GM21390 (cell line): ENCODE measurements around the gene RARB.

Experiments used
- ATAC-seq: cut with Tn5 transposase; IDR thresholded peaks from one replicate; pipeline ENCODE4 v1.9.1; 2021; ENCODE audit not compliant: unreplicated experiment

RARB gene

DNA sequence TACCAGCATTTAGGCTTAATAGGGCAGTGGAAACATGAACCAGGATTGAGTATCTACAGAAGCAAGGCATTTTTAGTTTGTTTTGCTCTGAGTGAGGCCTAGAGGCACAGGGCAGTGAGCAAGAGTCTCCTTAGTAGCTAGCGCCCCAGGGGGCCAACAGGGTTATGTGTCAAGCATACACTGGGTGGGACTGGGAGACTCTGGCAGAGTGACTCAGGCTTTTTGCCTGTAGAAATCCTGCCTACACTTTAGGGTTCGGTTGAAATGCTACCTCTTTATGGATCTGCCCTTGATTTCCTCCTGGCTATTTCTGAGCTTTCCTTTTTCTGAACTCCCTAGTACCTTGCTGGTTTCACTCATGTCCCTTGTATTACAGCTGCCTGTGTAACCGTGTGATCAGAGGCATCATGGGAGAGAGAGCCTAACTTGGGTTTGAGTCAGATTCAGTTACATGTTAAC, 164.5 kb downstream of the RARB start:
- no peak for ATAC-seq

- ATAC-seq: no peak
Observed at GRCh38 chr3:25593001-25593400, 164.9 kb downstream of the RARB start.

GRCh38 chr3:25594007-25594502, 166.0 kb downstream of the RARB start:
- peak; percentile 51 for ATAC-seq

GRCh38 chr3:25597535-25598101, 169.6 kb downstream of the RARB start:
- ATAC-seq: no peak

DNA sequence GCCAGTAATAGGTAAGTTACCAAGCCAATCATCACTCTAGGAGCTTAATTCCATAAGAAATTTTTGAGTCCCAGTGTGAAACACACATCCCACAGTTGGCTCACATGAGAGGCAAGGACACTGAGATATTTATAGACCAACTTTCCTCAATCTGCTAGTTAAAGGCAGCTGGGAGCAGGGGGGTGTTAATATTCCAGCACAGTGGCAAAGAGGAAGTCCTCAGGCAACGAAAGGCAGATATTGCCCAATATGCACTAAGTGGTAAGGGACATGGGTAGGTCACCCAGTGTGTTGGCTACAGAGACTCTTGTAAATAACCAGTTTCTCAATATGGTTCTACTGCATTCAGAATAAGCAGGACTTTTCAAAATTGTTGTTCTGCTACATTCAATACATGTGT, 175.6 kb downstream of the RARB start:
- ATAC-seq: no peak

DNA sequence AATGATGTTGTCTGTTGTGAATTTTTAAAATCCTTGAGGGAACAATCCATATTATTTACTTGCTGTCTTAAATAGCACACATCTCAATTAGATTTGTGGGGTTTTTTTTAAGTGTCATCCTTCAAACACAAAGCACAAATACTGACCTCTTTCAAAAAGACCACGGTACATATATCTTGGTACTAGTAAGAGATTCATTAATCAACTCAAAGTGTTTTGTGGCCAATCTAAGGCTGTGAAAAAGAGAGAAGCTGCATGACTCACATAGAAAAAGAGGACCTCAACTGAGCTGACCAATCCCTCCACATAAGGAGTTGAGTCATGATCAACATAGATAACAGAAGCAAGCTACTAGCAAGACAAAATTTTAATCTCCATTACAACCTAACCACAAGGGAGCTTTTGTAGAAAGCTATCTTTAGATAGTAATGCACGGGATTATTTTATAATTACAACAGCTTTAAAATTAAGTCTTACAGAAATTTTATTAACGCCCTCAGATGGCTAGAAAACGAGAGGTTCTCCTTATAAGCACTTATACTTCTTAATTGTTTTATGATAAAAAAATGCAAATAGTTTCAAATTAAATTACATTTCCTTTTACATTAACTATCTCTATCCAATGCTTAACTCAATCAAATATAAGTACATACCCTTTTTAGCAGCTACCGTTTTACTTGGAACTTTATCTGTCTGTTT, 176.2 kb downstream of the RARB start:
- no peak for ATAC-seq

DNA sequence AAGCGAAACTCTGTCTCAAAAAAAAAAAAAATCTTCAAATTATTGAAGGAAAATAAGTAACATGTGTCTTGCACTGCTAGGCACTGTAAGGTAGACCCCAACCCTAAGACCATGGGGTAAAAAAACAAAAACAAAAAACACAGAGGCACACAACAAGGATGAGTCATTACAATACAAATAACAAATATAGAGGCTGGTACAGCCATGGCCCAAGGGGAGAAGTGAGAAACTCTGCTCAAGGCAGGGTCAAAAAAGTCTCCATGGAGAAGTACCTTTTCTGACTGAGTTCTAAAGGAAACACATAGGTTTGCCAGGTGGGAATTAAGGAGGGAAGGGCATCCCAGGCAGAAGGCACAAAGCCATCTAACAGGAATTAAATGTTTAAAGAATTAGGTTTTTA, 182.1 kb downstream of the RARB start:
- ATAC-seq: no peak

GRCh38 chr3:25610779-25611178, 182.7 kb downstream of the RARB start:
- ATAC-seq: no peak

DNA sequence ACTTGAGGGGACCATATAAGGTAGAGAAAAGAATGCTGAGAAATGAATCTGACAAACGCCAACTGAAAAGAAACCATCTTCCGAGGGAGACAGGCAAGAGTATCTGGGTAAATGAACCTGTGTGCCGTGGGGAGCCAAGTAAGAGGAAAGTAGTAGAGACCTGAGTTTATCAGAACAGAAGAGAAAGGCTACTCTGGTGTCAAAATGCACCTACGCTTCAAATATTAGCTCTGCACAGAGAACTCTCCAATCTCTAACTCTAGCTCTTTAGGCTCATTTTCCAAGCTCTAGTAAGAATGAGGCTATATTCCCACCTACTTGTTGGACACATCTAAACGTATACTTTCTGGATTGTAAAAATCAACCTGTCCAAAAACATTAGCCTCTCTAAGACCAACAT, 183.1 kb downstream of the RARB start:
- no peak for ATAC-seq

DNA sequence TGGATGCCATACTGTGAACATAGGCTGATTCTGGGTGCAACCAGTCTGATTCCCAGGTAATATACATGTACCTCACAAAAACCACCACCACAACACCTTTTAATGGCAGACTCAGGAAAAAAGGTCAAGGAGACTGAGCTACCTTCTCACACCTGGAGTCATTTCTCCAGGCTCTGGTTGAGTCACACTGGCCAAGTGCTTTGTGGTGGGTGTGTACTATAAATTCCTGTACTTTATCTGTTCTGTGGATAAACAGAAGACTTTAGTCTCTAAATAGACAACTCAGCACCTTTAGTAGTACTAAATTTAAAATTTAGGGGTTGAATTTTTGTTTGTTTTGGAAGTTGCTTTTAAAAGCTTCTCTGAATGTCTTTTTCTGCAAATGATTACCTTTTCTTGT, 190.0 kb downstream of the RARB start:
- ATAC-seq: no peak

DNA sequence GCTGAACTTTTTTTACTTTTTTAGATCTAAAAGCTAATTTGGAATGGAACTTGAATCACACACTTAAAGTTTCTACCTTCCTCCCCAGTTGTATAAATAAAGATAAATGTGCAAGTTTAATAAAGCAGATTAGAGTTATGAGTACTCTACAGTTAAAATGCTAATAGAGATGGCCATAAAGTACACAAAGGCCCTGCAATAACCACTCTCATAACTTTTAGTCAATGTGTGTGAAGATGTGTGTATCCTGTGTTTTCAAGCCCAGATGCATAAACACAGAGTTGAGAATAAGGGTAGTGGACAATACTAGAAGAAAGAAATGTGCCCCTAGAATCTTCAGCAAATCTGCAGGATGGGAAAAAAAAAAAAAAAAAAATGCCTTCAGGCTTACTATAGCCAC, 191.3 kb downstream of the RARB start:
- no peak for ATAC-seq

- no peak for ATAC-seq
Observed at GRCh38 chr3:25620493-25620892, 192.4 kb downstream of the RARB start.

DNA sequence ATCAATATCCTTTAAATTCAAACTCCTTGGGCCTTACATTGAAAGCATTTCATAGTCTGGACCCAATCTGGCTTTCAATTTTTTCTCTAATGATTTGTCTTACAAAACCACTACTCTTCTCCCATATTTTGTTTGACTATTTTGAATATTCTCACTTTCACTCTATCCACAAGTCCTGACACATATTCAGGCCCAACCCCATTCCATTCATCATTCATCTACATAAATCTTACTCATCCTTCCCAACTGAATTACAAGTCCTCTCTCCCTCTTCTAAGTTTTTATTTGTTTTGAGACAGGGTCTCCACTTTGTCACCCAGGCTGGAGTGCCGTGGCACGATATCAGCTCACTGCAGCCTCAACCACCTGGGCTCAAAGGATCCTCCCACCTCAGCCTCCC, 193.0 kb downstream of the RARB start:
- no peak for ATAC-seq

DNA sequence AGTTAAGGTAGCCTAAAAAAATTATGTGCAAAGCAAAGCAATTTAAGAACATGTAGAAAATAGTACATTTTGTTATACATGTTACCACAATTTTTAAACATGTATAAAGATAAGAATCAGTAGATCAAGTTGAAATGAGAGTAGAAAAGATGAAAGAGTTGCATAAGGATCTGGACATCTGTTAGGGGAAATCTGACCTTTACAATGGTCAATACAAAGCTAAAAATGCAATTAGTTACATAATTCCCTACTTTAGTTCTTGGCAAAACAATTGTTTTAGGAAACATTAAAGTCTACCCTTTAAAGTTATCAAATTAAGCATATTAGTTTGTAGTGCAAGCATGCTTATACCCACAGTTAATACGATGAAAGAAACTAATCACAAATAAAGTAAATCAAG, 203.9 kb downstream of the RARB start:
- ATAC-seq: no peak

DNA sequence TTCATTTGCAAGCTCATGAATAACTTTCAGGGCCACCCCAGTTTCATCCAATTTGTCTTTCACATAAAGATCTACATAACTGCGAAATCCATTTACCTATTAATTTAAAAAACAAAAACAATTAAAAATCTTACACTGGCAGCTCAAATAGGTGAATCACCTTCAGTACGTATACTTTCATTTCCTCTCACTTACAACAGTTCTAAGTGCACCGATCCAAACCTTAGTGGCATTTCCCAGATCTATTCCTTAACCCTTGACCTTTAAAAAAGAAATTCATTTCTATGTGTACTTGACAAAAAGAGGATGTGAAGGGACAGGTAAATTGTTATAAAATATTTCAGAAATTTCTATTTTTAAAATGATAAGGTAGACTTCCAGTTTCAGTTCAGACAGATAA, 205.9 kb downstream of the RARB start:
- no peak for ATAC-seq

DNA sequence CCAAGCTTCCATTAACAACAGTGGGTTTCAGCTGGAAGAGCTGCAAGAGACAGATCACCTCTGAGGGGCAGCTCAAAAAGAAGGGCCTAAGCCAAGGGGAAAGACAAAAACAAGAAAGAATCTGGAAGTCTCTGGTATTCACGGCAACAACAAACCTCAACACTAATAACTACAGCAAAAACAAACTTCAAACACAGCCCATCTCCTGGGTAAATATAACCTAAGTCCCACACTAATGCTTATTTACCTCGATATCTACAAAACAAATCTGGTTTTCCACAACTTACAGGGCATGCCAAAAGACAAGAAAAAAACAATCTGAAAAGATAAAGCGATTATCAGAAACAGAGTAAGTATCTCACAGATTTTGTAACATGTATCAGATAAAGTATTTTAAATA, 207.0 kb downstream of the RARB start:
- no peak for ATAC-seq
